Endometrial microvascular endothelial cells (primary cell): ENCODE measurements around the gene MDK. TPM values are rescaled to one million over a fixed set of nuclear protein-coding genes. Genes with fewer than 3 reads are reported as not detected.

Experiments
- in situ Hi-C: cut with HindIII; loops from 2 replicates; pipeline ENCODE4 v1.10.0; 2017; ENCODE audit warnings: low sequenced_read_pairs, low pct_unique_long_range_greater_than_20kb; ENCODE audit errors: inconsistent ontology term
- total RNA-seq: library from RNA; depleted of rRNA; stranded (reverse); fragments of >200 nt; gene quantifications from one replicate; pipeline ENCODE4 v1.2.3, GENCODE V29; 2015; ENCODE audit errors: inconsistent ontology term

Gene MDK
- total RNA-seq, 1 donor from 2014 or later, result 93.8 TPM

DNA sequence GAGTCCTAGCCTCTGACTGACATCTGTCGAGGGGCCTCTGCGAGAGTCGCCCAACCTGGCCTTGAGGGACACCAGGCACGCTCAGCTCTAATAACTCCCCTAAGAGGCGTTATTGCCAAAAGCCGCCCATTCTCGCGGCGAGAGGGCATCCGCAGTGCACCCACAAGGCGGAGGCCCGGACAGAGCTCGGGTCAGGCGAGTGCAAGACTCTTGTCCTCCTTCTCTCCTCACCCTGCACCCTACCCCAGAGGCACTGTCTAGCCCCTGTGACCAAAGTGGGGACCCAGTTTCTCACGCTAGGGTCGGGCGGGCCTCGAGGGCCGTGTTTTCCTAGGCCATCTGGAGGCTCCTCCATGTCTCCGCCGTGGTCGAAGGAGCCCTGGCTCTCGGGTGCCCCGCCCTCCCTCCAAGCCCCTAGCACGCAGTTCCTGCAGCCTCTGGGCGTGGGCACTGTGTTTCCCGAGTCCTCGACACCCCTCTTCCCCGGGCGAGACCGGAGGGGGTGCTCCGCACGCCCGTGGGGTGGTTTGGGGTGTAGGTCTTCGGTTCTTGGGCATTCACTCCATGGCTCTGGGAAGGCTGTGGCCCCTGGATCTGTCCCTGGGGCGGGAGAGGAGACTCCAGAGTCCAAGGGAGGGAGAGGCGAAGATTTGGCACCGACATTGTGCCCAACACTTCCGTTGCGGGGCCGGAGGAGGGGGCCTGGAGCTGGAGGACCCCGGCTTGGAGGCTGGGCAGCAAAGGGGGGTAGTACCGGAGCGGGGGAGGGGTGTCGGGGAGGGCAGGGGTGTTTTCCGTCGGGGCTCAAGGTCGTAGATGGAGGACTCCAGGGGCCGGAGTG lies 9.1 kb downstream of the MDK start:
- in situ Hi-C loops, result no loop called here

DNA sequence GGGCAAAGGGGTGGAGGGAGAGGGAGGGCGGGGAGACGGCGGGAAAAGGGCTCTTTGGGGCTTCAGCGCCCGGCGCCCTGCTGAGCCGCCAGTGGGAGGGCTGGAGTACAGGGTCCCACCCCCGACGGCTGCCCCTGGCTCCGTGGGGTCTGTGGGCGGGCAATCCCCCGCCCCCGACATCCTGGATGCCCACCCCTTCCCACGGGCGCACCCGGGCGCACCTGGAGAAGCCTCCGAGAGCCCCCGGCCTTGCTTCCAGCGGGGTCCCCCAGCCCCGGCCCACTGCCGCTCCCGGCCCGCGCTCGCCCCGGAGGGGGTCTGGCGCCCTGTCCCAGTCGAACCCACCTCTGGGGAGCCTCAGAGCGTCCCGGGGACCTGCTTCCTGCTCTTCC lies 9.7 kb downstream of the MDK start:
- in situ Hi-C loops, result no loop called here

DNA sequence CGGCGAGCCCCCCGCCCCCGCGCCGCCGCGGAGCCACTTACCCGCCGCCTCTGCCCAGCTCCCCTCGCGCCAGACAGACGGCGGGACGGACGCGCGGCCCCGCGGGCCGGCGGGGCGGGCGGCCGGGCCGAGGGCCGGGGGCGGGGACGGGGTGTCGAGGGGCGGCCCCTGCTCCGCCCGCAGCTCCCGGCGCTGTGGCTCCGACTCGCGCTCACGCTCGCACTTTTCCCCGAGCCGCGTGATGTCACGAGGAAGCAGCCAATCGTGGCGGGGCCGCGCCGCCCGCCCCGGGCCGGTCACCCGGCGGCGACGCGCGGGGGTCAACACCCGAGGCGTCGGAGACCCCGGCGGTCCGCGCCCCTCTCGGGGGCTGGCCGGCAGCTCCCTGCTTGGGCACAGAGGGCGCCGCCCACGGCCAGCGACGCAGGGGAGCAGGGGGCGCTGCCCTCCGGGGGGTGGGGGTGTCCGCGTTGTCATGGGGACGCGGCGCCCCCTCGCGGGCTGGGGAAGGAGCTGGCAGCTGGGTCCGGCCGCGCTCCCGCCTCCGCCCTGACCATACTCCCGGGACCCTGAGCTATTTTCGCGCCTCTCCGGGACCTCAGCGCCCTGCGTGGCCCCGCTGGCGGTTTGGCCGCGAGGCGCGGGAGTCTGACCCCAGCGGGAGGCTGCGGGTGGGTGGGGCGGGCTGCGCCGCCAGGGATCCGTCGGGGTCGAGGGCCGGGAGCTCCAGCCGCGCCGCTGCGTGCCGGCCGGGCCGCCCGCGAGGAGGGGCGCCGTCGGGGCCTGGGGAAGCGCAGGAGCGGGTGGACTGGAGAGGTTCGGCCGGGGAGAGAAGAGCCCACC lies 10.3 kb downstream of the MDK start, which contains the start of gene CHRM4:
Gene CHRM4 (minus strand): TSS at position 199 of the 843 bp plus-strand sequence. CDS start 5,219 bp downstream, outside the sequence.
- in situ Hi-C loops, result no loop called here

DNA sequence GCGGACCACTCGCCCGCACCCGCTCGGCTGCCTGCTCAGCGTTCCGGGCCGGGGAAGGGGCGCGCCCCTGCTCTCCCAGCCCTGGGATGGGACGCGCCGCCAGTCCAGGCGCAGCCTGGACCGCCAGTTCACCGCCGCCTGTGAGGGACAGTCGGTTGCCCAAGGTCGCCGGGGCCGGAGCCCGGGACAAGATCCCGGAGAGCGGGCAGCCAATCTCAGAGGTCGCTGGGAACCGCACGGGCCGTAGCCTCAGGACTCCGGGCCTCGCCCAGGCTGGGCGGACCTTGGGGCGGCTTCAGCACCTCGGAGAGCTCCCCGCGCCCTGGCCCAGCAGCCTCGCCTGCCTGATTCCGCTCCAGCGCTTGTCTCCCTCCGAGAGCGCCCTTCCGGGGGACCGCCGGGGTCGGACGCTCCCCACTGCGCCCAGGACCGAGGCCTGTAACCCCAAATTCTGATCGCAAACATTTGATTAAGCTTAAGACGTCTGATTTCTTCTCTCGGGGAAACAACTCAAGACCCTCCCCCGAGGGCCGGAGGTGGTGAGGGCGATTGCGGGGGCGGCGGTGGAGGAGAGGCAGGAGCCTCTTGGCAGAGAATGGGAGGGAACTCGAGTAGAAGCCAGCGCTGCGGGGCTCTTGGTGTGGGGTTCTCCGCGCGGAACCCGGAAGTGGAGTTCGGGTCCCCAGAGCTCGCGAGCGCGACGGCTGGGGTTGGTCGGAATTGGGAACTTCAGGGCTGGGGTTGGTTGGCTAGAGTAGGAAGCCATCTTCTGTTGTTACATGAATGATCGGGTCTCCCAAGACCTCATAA lies 11.2 kb downstream of the MDK start:
- in situ Hi-C loops, result no loop called here

DNA sequence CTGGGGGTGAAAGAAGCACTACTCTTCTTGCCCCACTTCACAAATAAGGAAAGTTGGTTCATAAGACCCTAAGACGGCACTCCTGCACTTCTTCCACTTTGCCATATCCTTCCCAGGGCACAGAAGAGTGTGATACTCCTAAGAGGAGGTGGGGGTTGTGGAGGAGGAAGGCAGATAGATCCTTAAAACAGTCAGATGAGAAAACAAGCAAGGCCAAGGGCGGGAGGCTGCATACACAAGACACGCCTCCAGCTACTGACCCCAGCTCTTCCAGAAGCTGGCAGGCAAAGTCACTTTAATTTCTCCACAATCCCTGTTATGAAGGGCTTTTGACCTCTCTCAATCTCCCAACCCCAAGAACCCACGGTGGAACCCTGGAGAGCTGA lies 11.8 kb downstream of the MDK start:
- in situ Hi-C loops, result no loop called here

DNA sequence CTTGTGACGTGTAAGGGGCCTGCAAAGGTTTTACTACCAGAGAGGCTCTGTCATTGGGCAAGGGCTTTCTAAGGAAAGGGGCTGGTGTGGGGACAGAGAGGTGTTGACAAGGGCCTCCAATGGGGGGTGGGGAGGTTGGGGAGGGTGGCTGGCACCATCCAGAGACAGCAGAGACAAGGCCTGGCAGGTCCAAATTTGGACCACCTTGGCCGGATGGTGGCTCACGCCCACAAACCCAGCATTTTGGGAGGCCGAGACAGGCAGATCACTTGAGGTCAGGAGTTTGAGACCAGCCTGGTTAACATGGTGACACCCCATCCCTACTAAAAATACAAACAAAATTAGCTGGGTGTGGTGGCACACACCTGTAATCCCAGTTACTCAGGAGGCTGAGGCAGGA lies 12.3 kb downstream of the MDK start:
- in situ Hi-C loops, result no loop called here

DNA sequence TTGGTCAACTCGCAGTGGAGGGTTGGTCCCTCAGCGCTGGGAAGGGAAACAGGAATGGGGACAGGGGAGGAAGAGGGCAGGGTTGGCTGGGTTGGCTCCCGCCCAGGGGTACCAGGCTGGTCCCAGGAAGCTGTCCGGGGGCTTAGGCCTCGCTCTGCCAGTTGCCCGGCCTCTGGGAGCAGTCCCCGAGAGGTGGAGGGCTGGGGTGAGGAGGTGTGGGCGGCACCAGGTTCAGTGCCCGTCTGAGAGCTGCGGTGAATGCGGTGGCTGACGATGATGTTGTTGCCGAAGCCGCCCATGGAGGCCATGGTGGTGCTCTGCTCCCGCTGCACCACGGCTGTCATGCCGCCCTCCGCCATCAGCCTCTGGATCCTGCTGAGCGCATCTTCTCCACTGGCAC lies 16.1 kb downstream of the MDK start:
- in situ Hi-C loops, result no loop called here

DNA sequence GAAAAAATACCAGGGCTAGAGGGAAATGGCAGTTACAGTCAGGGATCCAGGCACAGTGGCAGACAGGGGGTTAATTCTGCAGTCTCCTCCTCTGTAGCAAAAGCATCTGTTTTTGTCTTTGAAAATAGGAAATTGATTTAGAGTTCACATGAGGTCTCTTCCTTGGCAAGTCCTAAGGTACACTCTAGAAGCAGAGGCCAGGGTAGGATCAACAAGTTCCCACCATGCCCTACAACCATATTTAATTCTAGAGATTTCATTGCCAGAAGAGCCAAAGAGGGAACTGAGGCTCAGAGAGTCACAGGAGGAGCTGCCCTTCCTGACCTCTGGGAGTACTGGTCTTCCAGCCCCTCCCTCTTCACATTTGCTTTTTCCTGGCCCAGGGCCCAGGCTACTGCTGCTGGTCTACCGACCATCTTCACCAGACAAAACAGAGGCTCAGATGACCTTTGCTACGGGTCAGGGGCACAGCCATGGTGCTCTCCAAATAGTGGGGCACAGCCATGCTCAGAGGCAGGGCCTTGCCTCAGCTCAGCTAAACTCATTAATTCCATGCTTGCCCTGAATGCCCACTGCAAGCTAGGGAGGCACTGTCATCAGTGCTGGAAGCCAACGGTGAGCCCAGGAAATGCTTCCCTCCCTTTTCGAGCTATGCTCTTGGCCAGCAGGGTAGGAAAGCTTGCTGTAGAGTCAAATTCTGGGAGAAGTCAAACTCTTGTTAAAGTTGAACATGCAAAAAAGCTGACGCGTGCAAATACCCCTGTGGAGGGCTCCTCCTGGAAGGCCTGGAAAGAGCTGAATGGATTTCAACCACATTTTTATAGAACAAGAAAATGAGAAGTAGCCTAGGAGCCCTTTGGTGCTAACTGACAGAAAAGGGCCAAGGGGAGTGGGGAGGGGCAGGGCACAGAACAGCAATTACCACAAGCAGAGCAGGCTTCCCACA lies 21.8 kb downstream of the MDK start:
- in situ Hi-C loops, result no loop called here

DNA sequence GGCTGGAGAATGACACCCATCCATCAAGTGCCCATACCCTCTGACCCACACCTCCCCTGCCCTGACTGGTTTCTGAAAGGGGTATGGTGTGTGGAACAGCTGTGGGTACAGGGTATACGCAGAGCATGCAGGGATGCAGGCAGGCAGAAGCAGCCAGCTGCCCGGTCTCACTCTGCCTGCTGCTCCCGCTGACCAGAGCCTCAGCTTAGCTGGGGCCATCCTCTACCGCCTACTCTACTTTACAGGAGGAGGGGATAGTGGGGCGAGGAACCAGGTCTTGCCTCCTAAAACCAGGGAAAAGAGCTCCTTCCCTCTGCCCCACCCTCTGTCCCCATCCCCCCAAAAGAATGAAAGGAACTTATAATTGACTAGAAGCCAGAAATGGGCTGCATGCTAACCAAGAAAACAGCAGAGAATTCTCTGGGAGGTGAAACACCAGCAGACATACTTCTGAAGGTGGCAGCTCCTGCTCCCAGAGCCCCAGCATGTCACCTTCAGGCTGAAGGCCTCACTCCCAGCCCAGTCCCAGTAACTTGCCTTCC lies 23.1 kb downstream of the MDK start:
- in situ Hi-C loops, result no loop called here

DNA sequence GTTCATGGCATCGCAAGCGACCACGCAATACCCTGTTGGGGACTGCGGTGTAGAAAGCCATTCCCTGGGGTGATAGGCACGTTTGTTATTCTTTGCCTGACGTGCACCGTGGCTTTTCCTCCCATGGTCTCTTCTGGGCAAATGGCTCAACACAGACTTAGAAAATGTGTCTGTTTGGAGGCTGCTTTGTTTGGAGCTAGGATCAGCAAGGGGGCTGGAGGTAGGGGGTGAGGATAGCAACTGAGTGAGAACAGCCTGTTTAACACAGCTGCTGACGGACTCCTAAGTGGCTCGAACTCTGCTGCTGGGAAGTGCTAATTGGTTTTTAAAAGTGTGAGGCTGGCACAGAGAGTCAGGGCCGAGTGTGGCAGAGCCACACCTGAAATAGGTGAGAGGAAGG lies 26.2 kb downstream of the MDK start:
- in situ Hi-C loops, result no loop called here

DNA sequence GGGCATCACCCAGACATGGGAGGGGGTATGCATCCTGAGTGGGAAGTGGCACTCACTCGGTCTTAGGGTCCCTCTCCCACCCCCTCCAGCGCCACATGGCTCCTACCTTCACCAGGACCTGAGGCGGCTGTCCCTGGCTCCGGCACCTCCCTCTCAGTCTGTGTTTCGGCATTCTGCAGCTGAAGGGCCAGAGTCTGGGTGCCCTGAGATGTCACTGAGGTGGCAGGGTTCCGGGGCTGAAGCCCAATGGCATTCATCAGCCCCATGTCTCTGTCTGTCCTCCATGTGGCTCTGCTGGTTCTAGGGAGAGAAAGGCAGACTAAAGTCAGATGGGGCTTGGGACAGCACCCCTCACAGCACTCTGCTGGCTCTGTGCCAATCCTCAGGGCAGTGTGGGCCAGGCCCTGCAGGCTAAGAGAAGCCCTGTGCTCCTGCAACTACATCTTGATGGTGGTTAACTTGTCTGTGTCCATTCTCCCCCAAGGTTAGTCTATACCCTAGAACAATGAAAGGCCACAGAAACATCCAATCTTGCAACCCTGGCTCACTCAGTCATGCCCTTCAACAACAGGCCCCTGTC lies 27.0 kb downstream of the MDK start:
- in situ Hi-C loops, result no loop called here

DNA sequence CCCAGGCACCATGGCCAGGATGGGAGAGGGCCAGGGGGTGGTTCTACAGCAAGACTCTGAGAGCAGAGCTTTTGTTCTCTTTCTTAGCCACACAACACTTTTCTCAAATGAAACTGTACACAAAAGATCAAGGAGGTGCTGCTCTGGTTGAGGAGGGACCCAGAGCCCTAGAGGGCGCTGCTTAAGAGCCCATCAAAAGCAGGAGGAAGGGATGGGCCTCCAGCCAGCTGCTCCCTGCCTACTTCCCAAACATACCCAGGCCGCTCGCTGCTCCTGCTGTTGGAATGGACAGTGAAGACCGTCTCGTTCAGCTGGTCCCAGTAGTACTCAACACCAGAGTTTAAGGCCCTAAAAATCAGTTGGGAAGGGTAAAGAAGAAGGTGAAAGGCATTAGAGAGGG lies 28.6 kb downstream of the MDK start:
- in situ Hi-C loops, result no loop called here

DNA sequence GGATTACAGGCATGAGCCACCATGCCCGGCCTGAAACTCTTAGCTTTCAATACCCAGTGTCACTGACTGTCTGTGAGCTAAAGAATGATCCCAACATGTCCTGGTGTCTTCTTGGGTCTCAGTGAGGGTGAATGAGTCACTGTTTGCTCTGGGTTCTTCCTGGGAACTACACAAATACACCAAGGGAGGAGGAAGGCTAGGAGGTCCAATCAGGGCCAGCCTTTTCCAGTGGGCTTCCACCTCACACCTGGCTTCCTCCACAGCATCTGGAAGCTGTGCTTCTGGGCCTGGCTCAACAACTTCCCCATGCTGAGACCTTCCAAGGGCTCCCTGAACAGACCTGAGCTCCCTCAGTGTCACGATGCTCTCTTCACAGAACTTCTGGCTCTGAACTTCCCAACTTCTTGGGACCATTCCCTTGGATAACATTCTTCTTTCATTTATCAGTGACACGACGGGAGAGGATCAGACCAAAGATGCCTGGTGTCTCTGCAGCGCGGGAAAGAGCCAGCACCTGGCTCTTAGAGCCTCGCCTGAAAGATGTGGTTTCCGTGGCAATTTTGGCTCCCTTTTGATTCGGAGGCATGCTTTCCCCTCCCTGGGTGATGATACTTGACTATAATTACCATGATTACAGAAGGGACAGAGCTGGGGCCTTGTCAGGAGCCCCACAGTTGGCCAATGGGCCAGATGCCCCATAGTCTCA lies 32.4 kb downstream of the MDK start:
- in situ Hi-C loops, result no loop called here

DNA sequence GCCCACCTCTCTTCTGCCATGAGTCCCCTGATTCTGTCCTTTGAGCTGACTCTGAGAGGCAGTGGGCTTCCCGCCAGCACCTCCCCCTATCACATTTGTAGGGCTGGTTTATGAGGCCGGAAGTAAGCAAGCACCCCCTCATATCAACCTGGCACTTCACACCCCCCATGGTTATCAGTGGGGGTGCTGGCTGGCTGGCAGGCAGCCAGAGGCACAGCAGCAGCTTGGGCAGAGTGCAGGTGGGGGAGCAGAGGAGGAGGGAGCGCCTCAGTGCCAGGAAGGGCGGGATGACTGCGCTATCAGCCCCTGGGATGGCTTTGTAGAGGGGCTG lies 33.0 kb downstream of the MDK start:
- in situ Hi-C loops, result no loop called here

DNA sequence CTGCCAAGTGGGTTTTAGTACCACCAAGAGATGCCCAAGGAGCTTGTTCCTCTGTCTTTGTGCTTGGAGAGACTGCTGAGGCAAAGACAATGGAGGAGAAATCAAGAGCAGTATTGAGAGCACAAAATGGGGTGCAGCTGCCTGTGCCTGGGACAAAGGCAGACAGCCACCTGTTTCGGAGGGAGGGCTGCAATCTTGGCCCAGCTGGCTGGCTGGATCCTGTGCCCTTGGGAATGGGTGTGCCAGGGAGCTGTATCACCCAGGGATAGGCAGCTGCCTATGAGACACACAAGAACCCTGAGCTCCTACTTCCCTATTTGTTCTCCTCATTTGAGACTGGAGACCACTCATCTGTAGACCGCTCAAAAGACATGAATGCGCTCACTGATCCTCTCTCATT lies 33.4 kb downstream of the MDK start:
- in situ Hi-C loops, result no loop called here

DNA sequence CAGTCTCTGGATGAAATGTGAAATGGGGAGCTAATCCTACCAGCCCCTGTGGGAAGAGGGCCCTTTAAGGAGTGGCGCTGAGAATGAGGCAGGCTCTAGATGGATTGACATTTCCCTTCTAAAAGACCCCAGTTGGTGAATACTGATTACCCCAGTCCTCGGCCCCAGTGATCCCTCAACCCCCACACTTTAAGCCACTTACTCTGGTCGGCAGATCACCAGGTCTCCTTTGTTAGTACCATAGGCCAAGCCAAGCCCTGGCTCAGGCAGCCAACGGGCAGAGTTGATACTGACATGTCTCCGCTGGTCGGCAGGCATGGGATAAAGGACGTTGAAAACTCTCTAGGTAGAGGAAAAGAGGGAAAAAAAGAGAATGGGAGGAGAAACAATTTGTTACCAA lies 36.2 kb downstream of the MDK start:
- in situ Hi-C loops, result no loop called here

DNA sequence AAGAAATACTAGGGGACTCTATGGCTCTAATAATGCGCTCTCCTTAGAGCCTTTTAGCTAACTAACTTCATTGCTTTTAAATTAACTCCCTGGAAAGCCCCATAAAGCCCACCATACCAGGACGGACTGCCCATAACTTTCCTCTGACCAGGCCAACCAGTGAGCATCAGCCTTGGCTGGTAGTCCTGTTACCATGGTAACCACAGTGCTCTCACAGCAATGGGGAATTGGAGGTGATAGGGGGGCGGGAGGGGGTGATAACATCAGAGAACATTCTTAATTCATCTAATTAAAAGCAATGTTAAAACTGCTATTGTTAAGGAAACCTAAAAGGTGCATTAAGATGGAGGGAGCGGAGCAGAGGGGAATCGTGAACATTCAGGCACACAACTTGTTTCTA lies 37.3 kb downstream of the MDK start:
- in situ Hi-C loops, result no loop called here
